Endothelial cell of umbilical vein (primary cell): ENCODE results near the gene PPIL6. TPM values are rescaled to one million over a fixed set of nuclear protein-coding genes. Genes with fewer than 3 reads are reported as not detected.

Experiments
- BruUV-seq: library from RNA; stranded (reverse); fragments of 400-500 nt; replicated peaks from 2 replicates; lab custom pipeline; 2021; lab: Mats Ljungman, UMichigan
- CTCF ChIA-PET: fragments of 300-600, 350-600 bp; sonication (Branson Sonifier 250); formaldehyde crosslinking; loops from one replicate; lab custom pipeline; 2021; ENCODE audit warnings: antibody characterized with exemption, inconsistent platforms; lab: Charles Lee
- POLR2A ChIA-PET: fragments of 300-600, 350-600 bp; sonication (Branson Sonifier 250); formaldehyde crosslinking; loops from one replicate; lab custom pipeline; 2021; ENCODE audit warnings: antibody characterized with exemption, inconsistent platforms; lab: Charles Lee
- DNase-seq: peaks from one replicate; pipeline ENCODE4 v3.0.0-alpha.2; 2011; ENCODE audit warnings: low read depth, low spot score
- FAIRE-seq: peaks from 2 replicates; lab custom pipeline; 2011; peaks lifted over from hg19 to GRCh38; lab: Jason Lieb, UNC
- H2AFZ ChIP-seq: 2 replicates; pipeline ENCODE4 v1.6.0; 2012; ENCODE audit warnings: low read depth, low read length, control low read depth, inconsistent platforms
- H3K27ac ChIP-seq: 2 replicates; pipeline ENCODE4 v1.5.1; 2011; ENCODE audit warnings: low read depth, mild to moderate bottlenecking, control low read depth, low read length, moderate library complexity; ENCODE audit not compliant: insufficient read depth
- H3K27me3 ChIP-seq, 2 experiments: 2 replicates each; pipeline versions ENCODE4 v1.6.0 to v1.6.1; 2011; ENCODE audit warnings: low read length in 2 of 2, mixed read lengths in 1 of 2; ENCODE audit not compliant: control insufficient read depth in 2 of 2, insufficient read depth in 2 of 2
- H3K36me3 ChIP-seq, 2 experiments: 2 replicates in 1 of 2; 3 replicates in 1 of 2; pipeline ENCODE4 v1.5.1; 2011; ENCODE audit warnings: low read length in 2 of 2, mild to moderate bottlenecking in 1 of 2, moderate library complexity in 1 of 2; ENCODE audit not compliant: control insufficient read depth in 2 of 2, insufficient read depth in 2 of 2; ENCODE audit errors: extremely low read depth in 1 of 2
- H3K4me1 ChIP-seq: 3 replicates; pipeline ENCODE4 v1.5.1; 2011; ENCODE audit warnings: mild to moderate bottlenecking, low read length; ENCODE audit not compliant: control insufficient read depth, insufficient read depth; ENCODE audit errors: extremely low read depth
- H3K4me2 ChIP-seq: 2 replicates; pipeline ENCODE4 v1.6.1; 2011; ENCODE audit warnings: low read length, control low read depth, mixed read lengths; ENCODE audit not compliant: insufficient read depth
- H3K4me3 ChIP-seq, 3 experiments: fragments of 200-600 bp in 1 of 3; sonication (generic), shearing (Covaris generic) in 1 of 3; replicated peaks in 1 of 3; 2 replicates each; pipeline ENCODE4 v1.5.1; 2011 to 2016; ENCODE audit warnings: control low read depth in 3 of 3, low read length in 3 of 3, mild to moderate bottlenecking in 2 of 3, inconsistent platforms in 1 of 3, low read depth in 1 of 3, moderate library complexity in 1 of 3; ENCODE audit not compliant: insufficient read depth in 1 of 3
- H3K79me2 ChIP-seq: 2 replicates; pipeline ENCODE4 v1.6.0; 2012; ENCODE audit warnings: low read length, inconsistent platforms; ENCODE audit not compliant: control insufficient read depth, insufficient read depth
- H3K9ac ChIP-seq: replicated peaks from 2 replicates; pipeline ENCODE3; 2011; ENCODE audit warnings: low read length, control low read depth; ENCODE audit not compliant: insufficient read depth; ENCODE audit errors: extremely low read depth
- H3K9me1 ChIP-seq: replicated peaks from 3 replicates; pipeline ENCODE4 v1.6.0; 2011; ENCODE audit warnings: mild to moderate bottlenecking, low read length; ENCODE audit not compliant: control insufficient read depth, insufficient read depth; ENCODE audit errors: extremely low read depth
- H3K9me3 ChIP-seq: replicated peaks from 2 replicates; pipeline ENCODE4 v1.5.1; 2012; ENCODE audit warnings: low read length, inconsistent platforms; ENCODE audit not compliant: control insufficient read depth, insufficient read depth
- H4K20me1 ChIP-seq: replicated peaks from 2 replicates; pipeline ENCODE3; 2011; ENCODE audit warnings: mild to moderate bottlenecking, low read length; ENCODE audit not compliant: control insufficient read depth, insufficient read depth; ENCODE audit errors: extremely low read depth
- EZH2 ChIP-seq: IDR thresholded peaks from 2 replicates; pipeline ENCODE4 v1.6.1; 2012; ENCODE audit warnings: borderline replicate concordance, low read depth, mild to moderate bottlenecking, moderate library complexity, low read length, inconsistent platforms; ENCODE audit not compliant: severe bottlenecking
- FOS ChIP-seq: IDR thresholded peaks from 2 replicates; pipeline ENCODE4 v1.6.1; 2011; ENCODE audit warnings: mild to moderate bottlenecking, low read length, moderate library complexity, borderline replicate concordance; ENCODE audit not compliant: insufficient read depth
- GATA2 ChIP-seq: IDR thresholded peaks from 2 replicates; pipeline ENCODE4 v1.7.0; 2011; ENCODE audit warnings: low read depth, mild to moderate bottlenecking, moderate library complexity, mixed read lengths, low read length; ENCODE audit not compliant: insufficient read length, insufficient read depth
- JUN ChIP-seq: IDR thresholded peaks from 2 replicates; pipeline ENCODE4 v1.6.1; 2011; ENCODE audit warnings: borderline replicate concordance, low read depth; ENCODE audit not compliant: insufficient read length, insufficient read depth
- MYC ChIP-seq: IDR thresholded peaks from one replicate; pipeline ENCODE4 v1.6.1; 2011; ENCODE audit warnings: mild to moderate bottlenecking, low read depth, low read length
- POLR2A ChIP-seq: IDR thresholded peaks from 2 replicates; pipeline ENCODE4 v1.6.1; 2012; ENCODE audit warnings: low read depth, mild to moderate bottlenecking, control low read depth, low read length
- POLR2AphosphoS5 ChIP-seq: IDR thresholded peaks from 2 replicates; pipeline ENCODE4 v1.6.1; 2012; ENCODE audit warnings: low read depth, mild to moderate bottlenecking, control low read depth, low read length, moderate library complexity; ENCODE audit not compliant: insufficient read depth
- dilution Hi-C: fragments of 300-500 bp; cut with MboI; formaldehyde crosslinking; loops from one replicate; pipeline ENCODE4 v1.15.0; 2019; ENCODE audit warnings: low sequenced_read_pairs; ENCODE audit not compliant: extremely low pct_ligation_motif_present
- intact Hi-C: fragments of 100-400 bp; cut with micrococcal nuclease; formaldehyde crosslinking; loops from one replicate; pipeline ENCODE4 v1.10.0; 2022
- polyA plus RNA-seq, 4 experiments: library from polyadenylated mRNA; depleted of rRNA in 3 of 4; stranded (reverse) in 3 of 4; unstranded in 1 of 4; fragments of >200 nt; gene quantifications; 2 replicates each; pipeline versions ENCODE4 v1.2.1 to v1.2.3, GENCODE V29; 2011 to 2012; ENCODE audit warnings: missing spikeins in 1 of 4
- total RNA-seq: library from RNA; stranded (reverse); gene quantifications from 2 replicates; pipeline ENCODE4 v1.2.3, GENCODE V29; 2021
- TF ChIP-seq, protein P1 (sequence below): IDR thresholded peaks from 2 replicates; pipeline ENCODE4 v1.6.1; 2011; ENCODE audit not compliant: insufficient read depth, insufficient read length
- TF ChIP-seq, protein P2 (sequence below), 2 donors: IDR thresholded peaks; 1 replicate in 1 of 2; 2 replicates in 1 of 2; pipeline ENCODE4 v1.5.1; 2011; ENCODE audit warnings: low read length in 2 of 2, mild to moderate bottlenecking in 2 of 2, moderate library complexity in 2 of 2, control low read depth in 1 of 2, inconsistent platforms in 1 of 2, low read depth in 1 of 2; ENCODE audit not compliant: insufficient read depth in 1 of 2; ENCODE audit errors: extremely low read depth in 1 of 2

PPIL6 gene
- total and polyA plus RNA-seq, 2 donors (not counting 3 experiments of a cell fraction or from before 2014, with no cell fraction given), result 0.11 to 0.33 TPM

GRCh38 chr6:109458774-109459531 lies 18.5 kb upstream of the PPIL6 start:
- Histone ChIP-seq H3K27me3 (no peaks in the 10 kb centered on the region), H3K36me3 (peaks cover 3 to 4% of the 10 kb centered on the region in 2 experiments), H3K4me3 (no peak overlapping the region), H3K4me2 (no peak overlapping the region), H3K27ac (no peak overlapping the region), H3K4me1 (peaks cover 7% of the 10 kb centered on the region), H3K9me1 (no peaks in the 10 kb centered on the region), H3K79me2 (no peaks in the 10 kb centered on the region), H3K9ac (no peak overlapping the region), H4K20me1 (no peaks in the 10 kb centered on the region), H3K9me3 (no peaks in the 10 kb centered on the region), H2AFZ (no peak overlapping the region)
- no TSS peak for BruUV-seq
- intact Hi-C loops (no loop called here), dilution Hi-C loops (no loop called here)
- TF ChIP-seq, protein P1, sequence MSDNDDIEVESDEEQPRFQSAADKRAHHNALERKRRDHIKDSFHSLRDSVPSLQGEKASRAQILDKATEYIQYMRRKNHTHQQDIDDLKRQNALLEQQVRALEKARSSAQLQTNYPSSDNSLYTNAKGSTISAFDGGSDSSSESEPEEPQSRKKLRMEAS, result no peak
- TF ChIP-seq EZH2 (no peak), MYC (no peak), JUN (no peak)
- FAIRE-seq, result no peak
- CTCF ChIA-PET, result no interaction called here
- no peak for DNase-seq
- POLR2A ChIA-PET, result no interaction called here

DNA sequence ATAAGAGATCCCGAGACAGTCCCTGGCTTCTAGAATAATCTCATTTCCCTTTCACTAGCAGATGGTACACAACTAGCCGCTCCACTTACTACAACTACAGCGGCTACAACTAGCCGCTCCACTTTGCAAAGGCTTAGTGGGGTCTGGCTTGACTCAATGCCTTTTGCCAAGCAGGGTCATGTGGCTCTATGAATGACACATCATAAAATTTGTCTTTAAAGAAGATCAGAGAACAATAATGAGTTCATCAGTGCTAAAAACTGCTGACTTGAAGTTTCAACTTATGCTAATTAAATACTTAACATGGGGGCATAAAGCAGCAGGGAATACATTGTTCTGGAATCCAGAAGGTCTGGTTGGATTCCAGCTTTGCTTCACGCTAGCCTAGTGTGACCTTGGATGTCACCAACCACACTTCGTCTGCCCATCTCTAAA lies 17.2 kb upstream of the PPIL6 start:
- dilution Hi-C loops (no loop called here), intact Hi-C loops (no loop called here)
- TF ChIP-seq GATA2 (no peak), FOS (no peak), EZH2 (no peak), MYC (no peak), POLR2AphosphoS5 (no peak), JUN (no peak), POLR2A (no peak)
- TF ChIP-seq, protein P1, result no peak
- TF ChIP-seq, protein P2, sequence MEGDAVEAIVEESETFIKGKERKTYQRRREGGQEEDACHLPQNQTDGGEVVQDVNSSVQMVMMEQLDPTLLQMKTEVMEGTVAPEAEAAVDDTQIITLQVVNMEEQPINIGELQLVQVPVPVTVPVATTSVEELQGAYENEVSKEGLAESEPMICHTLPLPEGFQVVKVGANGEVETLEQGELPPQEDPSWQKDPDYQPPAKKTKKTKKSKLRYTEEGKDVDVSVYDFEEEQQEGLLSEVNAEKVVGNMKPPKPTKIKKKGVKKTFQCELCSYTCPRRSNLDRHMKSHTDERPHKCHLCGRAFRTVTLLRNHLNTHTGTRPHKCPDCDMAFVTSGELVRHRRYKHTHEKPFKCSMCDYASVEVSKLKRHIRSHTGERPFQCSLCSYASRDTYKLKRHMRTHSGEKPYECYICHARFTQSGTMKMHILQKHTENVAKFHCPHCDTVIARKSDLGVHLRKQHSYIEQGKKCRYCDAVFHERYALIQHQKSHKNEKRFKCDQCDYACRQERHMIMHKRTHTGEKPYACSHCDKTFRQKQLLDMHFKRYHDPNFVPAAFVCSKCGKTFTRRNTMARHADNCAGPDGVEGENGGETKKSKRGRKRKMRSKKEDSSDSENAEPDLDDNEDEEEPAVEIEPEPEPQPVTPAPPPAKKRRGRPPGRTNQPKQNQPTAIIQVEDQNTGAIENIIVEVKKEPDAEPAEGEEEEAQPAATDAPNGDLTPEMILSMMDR (IDR thresholded peaks at IDR 0.05; ENCODE audit: extremely low read depth in 1 of 2, insufficient read depth in 1 of 2, low read depth in 1 of 2, low read length in 2 of 2), result no peak
- Histone ChIP-seq H3K36me3 (peaks cover 3 to 4% of the 10 kb centered on the region in 2 experiments), H3K9me3 (no peaks in the 10 kb centered on the region), H3K4me1 (peaks cover 7% of the 10 kb centered on the region), H4K20me1 (no peaks in the 10 kb centered on the region), H3K9ac (no peak overlapping the region), H3K9me1 (no peaks in the 10 kb centered on the region), H2AFZ (no peak overlapping the region), H3K4me2 (no peak overlapping the region), H3K79me2 (no peaks in the 10 kb centered on the region), H3K27me3 (no peaks in the 10 kb centered on the region), H3K4me3 (no peak overlapping the region), H3K27ac (no peak overlapping the region)
- ChIA-PET POLR2A (interaction anchor here (0.6 kb wide), 1 partner anchor 1323 kb away, joined by 5 read pairs; no protein-coding TSS in a partner anchor), CTCF (interaction anchor here (1.1 to 1.2 kb wide), 2 partner anchors 11 to 16 kb away, joined by 3 to 5 read pairs; partner anchors contain the start of gene SMPD2)
- FAIRE-seq (no peak), DNase-seq (no peak)
- BruUV-seq, result no TSS peak
